ENCODE results near the gene FXYD1.
"Not testable (repeated sequence)": the region's sequence is repeated elsewhere in the genome, so short reads cannot be mapped to it uniquely, and the experiment has no call there.

The FXYD1 gene

DNA sequence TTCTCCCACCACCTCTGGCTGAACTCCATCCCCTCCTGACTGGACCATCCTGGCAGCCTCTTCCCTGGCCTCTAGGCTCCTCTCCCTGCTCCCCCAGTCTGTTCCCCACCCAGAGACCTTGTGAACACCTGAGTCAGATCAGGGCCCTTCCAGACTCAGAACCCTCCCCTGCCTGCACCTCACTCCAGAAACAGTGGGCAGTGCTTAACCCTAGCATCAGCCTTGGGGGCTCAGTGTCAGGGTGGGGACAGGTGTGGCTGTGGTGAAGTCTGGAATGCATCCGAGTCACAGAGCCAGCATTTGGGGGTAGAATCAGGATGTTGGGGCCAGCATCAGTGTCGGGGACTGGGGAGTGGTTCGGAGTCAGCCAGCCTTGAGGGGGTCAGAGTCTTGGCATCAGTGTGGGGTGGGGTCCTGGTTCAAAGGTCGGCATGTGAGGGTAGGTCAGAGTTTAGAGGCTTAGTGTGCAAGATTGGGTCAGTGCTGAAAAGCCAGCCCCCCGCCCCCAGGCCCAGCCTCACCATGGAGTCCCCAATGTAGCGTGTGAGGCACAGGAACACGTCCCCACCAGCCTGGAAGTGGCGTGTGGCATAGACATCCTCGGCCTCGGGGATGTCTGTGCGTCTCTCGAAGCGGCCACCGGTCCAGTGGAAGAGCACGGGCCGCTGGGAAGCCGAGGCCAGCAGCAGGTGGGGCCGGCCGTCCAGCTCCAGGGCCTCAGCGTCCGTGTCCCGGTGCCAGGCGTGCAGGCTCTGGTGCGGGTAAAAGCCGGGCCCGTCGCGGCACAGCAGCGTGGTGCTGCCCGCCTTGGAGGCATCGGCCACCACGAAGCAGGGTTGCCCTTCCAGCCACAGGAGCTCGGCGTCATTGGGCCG, 12.6 kb upstream of the FXYD1 start:
- DNase-seq = no peak

- DNase-seq = no peak
These were observed 12.0 kb upstream of the FXYD1 start for GRCh38 chr19:35126624-35126959.

- DNase-seq = no peak
These were observed 10.8 kb upstream of the FXYD1 start for GRCh38 chr19:35127871-35128270.

DNA sequence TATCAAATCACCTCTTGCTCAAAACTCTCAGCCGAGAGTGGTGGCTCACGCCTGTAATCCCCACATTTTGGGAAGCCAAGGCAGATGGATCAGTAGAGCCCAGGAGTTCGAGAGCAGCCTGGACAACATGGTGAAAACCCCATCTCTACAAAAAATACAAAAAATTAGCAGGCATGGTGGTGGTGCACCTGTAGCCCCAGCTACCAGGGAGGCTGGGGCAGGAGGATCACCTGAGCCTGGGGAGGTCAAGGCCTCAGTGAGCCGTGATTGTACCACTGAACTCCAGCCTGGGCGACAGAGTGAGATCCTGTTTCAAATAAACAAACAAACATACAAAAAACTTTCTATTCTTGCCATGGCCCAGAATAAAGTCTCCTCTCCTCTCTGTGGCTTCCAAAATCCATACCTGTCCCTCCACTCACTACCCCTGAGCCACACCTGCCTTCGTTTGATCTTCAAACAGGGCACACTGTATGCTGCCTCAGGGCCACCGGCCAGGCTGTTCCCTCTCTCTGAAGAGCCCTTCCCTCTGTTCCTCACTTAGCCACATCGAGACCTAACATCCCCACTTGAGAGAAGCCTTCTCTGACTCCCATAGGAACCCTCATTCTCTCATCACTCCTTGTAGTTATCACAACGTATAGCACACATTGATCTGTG, 10.1 kb upstream of the FXYD1 start:
- DNase-seq = no peak

DNA sequence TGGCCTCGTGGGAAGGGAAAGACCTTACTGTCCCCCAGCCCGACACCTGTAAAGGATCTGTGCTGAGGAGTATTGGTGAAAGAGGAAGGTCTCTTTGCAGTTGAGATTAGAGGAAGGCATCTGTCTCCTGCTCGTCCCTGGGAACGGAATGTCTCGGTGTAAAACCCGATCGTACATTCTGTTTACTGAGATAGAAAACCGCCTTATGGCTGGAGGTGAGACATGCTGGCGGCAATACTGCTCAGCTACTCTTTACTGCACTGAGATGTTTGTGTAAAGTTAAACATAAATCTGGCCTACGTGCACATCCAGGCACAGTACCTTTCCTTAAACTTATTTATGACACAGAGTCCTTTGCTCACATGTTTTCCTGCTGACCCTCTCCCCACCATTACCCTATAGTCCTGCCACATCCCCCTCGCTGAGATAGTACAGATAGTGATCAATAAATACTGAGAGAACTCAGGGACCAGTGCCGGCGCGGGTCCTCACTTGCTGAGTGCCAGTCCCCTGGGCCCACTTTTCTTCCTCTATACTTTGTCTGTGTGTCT, 8.8 kb upstream of the FXYD1 start:
- not testable (repeated sequence) for DNase-seq

GRCh38 chr19:35130761-35131720, 7.6 kb upstream of the FXYD1 start:
- DNase-seq = no peak

GRCh38 chr19:35132254-35132653, 6.4 kb upstream of the FXYD1 start:
- DNase-seq = no peak

GRCh38 chr19:35133826-35134225, 4.8 kb upstream of the FXYD1 start:
- DNase-seq = no peak

GRCh38 chr19:35134601-35135242, 3.9 kb upstream of the FXYD1 start, which contains the start of gene LGI4:
Gene LGI4, minus strand, starts transcription at chr19:35135059. Its CDS starts 379 bp downstream, at chr19:35134680.
- DNase-seq = no peak

- DNase-seq = no peak
These were observed 3.2 kb upstream of the FXYD1 start for GRCh38 chr19:35135389-35135909.

DNA sequence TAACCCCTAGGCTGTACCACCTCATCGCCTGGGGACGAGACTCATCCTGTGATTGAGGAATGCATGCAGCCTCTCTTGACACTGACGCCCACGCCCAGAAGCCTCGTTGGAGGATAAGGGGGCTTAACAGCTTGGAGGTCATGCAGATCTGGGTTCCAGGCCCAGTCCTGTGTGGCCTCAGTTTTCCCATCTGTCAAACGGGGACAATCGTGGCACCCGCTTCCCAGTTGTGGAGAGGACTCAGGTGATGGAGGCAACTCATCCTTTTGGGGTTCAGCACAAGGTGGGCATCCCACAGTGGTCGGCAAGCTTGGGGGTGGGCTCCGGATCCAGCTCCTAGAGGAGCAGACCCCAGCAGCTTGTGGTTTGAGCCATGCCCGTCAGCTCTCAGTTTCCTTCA, 2.4 kb upstream of the FXYD1 start:
- DNase-seq = no peak

DNA sequence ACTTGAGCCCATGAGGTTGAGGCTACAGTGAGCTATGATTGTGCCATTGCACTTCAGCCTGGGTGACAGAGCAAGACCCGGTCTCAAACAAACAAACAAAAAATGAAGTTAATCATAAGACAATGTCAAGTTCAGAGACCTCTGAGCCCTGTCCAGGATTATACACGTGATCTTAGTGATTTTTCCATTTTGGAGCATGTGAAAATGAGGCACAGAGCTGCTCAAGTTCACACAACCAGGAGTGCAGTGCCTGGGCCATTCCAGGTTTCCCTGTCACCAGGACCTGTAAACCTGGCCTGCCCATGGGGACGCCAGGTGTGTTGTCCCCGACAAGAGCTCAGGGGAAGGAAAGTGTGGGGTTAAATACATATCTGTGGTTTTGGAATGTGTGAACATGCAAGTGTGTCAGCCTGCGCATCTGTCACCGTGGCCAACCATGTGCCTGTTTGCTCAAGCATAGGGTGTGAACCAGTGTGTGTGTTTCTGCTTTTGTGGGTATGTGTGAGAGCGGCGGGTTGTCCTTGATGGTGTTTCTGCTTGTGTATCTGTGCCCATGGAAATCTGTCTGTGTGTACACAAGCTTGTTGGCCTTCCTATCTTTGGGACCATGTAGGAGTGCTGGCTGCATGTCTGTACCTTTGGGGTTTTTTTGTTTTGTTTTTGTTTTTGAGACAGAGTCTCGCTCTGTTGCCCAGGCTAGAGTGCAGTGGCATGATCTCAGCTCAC, 1.5 kb upstream of the FXYD1 start:
- no peak for DNase-seq

DNA sequence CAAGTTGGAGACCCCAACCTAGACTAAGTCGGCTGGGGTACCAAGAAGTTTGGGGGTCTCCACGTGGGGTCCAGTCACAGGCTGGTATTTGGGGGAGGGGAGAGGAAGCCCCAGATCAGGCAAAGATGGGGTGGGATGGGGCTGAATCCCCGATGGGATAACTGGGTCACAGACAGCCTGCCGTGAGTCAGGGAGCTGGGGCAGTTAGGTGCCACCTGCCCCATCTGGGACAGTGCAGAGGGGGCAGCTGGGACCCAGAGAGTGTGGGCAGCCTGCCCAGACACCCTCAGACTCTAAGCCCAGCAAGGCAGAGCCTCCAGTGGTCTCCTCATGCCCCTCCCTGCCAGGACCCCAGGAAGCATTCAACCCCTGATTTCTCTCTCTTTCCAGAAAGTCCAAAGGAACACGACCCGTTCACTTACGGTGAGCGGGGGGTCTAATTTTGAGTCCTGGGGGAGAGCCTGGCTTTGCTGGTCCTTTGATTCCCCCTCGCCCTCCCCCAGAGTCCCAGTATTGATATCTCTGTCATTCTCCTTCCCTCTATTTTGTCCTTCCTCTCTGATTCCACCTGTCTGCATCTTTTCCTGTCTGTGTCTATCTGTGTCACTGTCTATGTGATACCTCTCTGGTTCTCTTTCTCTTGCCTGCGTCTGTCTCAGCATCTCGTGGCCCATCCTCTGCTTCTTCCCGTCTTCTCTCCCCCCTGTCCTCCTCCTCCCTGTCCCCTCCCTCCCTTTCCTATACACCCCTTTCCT, 1.8 kb downstream of the FXYD1 start:
- DNase-seq = no peak

GRCh38 chr19:35140962-35141836, 2.6 kb downstream of the FXYD1 start:
- DNase-seq = no peak

DNA sequence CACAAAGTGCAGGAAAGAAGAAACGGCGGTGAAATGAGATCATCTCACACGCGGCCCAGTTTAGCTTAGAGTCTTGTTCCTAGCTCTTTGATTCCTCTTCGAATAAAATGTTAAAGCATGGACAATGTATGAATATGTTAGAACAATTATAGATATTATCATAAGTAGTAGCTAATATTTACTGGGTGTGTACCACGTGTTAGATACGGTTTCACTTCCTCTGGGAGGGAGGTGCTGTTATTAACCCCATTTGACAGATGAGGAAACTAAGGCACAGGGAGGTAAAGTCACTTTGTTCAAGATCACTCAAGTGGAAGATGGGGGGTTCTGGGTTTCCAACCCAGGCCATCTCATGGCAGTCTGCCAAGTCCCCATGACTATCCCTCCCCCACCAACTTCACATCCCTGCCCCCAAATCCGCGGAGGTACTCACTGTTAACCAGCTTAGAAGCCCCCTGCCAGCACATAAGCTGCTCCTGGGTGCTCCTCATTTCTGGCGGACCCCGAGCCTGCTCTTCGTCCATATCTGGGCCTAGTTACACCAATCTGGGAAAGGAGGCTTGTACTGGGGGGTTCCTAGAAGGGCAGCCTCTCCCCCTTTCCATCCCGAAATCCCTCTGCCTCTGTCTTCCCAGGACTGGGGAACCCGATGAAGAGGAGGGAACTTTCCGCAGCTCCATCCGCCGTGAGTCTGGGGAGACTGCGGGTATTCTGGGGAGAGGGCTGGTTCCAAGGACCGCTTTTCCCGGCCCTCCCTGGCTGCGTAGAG, 3.4 kb downstream of the FXYD1 start:
- no peak for DNase-seq

DNA sequence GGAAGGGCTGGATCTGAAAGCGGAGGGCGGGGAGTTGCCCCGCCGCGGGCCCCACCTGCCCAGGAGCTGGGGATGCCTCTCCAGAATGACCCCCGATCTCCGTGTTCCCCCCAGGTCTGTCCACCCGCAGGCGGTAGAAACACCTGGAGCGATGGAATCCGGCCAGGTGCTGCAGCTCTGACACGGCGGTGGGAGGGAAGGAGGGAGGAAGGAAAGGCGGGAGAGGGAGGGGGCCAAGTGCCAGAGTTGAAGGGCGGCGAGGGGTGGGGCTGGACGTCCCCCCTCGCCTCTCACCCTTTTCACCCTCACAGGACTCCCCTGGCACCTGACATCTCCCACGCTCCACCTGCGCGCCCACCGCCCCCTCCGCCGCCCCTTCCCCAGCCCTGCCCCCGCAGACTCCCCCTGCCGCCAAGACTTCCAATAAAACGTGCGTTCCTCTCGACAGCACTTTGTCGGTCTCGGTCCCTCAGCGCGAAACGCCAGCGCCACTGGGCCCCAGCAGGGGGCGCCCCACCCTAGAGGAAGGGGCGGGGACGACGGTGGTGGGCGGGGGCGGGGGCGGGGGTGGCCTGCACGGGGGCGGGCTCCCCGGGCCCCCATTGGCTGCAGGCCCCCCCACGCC, 4.1 kb downstream of the FXYD1 start:
- no peak for DNase-seq

GRCh38 chr19:35143231-35143715, 4.6 kb downstream of the FXYD1 start, which contains the start of gene FXYD7:
Gene FXYD7, plus strand, starts transcription at chr19:35143255. Its CDS starts 79 bp downstream, at chr19:35143334.
- no peak for DNase-seq

GRCh38 chr19:35143818-35144217, 5.2 kb downstream of the FXYD1 start:
- no peak for DNase-seq
